Lower leg skin (tissue), 4 donors: ENCODE measurements around the gene PPA2. TPM values are rescaled to one million over a fixed set of nuclear protein-coding genes. Genes with fewer than 3 reads are reported as not detected.
"Not testable (repeated sequence)": the region's sequence is repeated elsewhere in the genome, so short reads cannot be mapped to it uniquely, and the experiment has no call there.

Source experiments
- DNase-seq, 2 donors: peaks; one replicate each; pipeline ENCODE4 v3.0.0-alpha.2; 2019; ENCODE audit warnings: low spot score in 2 of 2
- H3K4me3 ChIP-seq: fragments of 200-600 bp; sonication (generic); 2 replicates; pipeline ENCODE4 v1.5.1; 2017; ENCODE audit warnings: mild to moderate bottlenecking, low read depth; ENCODE audit not compliant: poor library complexity, severe bottlenecking
- POLR2A ChIP-seq, 2 donors: fragments of 450-650 bp; IDR thresholded peaks; one replicate each; pipeline ENCODE4 v1.6.1; 2016 to 2017; ENCODE audit warnings: antibody characterized with exemption in 2 of 2, mild to moderate bottlenecking in 1 of 2, moderate library complexity in 1 of 2
- WGBS, 2 donors: methylation state at CpG; one replicate each; pipeline ENCODE4 v1.1.5; 2018; 5-methylcytosine and 5-hydroxymethylcytosine counted together
- intact Hi-C: fragments of 100-400 bp; cut with DNase I; formaldehyde crosslinking; loops from one replicate; pipeline ENCODE4 v1.15.0; 2023; ENCODE audit warnings: low total_unique reads
- total RNA-seq, 4 donors: library from RNA; depleted of rRNA; stranded (reverse); fragments of >200 nt; gene quantifications; one replicate each; pipeline ENCODE4 v1.1.0, GENCODE V29; 2016
- TF ChIP-seq, protein P1 (sequence below), 3 donors: fragments of 450-650 bp; IDR thresholded peaks; one replicate each; pipeline ENCODE4 v1.5.1; 2016; ENCODE audit warnings: antibody characterized with exemption in 3 of 3, mild to moderate bottlenecking in 3 of 3, moderate library complexity in 2 of 3

The PPA2 gene
- total RNA-seq, 4 donors from 2014 or later = 84.6 to 174 (median 95.3) TPM

DNA sequence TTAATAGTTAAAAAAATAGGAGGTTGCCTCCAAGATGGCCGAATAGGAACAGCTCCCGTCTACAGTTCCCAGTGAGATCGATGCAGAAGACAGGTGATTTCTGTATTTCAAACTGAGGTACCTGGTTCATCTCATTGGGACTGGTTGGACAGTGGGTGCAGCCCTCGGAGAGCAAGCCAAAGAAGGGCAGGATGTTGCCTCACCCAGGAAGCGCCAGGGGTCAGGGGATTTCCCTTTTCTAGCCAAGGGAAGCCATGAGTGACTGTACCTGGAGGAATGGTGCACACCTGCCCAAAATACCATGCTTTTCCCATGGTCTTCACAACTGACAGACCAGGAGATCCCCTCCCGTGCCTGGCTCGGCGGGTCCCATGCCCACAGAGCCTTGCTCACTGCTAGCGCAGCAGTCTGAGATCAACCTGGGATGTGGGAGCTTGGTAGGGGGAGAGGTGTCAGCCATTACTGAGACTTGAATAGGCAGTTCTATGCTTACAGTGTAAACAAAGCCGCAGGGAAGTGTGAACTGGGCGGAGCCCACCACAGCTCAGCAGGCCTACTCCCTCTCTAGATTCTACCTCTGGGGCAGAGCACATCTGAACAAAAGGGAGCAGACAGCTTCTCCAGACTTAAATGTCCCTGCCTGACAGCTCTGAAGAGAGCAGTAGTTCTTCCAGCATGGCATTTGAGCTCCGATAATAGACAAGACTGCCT lies 47.5 kb downstream of the PPA2 start:
- intact Hi-C loops = no loop called here
- DNase-seq = no peak
- 88% methylated on average over 12 of the region's 12 CpGs for WGBS, 2 donors
- no peak for TF ChIP-seq POLR2A (IDR thresholded peaks at IDR 0.05)
- TF ChIP-seq, protein P1, sequence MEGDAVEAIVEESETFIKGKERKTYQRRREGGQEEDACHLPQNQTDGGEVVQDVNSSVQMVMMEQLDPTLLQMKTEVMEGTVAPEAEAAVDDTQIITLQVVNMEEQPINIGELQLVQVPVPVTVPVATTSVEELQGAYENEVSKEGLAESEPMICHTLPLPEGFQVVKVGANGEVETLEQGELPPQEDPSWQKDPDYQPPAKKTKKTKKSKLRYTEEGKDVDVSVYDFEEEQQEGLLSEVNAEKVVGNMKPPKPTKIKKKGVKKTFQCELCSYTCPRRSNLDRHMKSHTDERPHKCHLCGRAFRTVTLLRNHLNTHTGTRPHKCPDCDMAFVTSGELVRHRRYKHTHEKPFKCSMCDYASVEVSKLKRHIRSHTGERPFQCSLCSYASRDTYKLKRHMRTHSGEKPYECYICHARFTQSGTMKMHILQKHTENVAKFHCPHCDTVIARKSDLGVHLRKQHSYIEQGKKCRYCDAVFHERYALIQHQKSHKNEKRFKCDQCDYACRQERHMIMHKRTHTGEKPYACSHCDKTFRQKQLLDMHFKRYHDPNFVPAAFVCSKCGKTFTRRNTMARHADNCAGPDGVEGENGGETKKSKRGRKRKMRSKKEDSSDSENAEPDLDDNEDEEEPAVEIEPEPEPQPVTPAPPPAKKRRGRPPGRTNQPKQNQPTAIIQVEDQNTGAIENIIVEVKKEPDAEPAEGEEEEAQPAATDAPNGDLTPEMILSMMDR (IDR thresholded peaks at IDR 0.05) = no peak
- no peak overlapping the region for H3K4me3 ChIP-seq

DNA sequence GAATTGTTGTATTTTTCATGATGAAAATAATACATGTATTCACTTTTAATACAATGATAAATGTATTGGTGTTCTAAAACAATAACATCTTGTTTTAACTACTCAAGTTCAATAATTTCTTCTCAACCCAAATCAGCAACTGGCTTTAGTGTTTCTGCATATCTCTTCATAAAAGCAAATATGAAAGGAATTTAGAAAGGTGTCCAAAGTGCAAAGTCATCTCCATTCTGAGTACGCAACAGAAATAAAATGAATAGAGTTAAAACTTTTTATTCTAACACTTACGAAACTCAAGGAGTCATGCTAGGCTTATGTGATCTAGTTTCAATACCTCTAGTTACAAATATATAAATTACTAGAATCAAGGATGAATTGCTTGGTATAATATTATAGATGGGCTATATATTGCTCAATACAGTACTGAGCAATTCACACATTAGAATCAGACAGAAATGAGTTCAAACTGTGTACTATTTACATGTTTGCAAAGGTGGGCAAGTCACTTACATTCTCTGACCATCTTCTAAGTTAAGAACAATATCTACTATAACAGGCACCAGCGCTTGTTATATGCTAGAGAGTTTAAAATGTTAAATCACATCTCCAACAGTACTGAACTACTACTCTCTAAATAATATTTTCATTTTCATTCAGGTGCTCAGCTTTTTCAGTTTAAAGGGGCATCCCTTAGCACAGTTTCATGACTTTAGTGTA lies 51.5 kb downstream of the PPA2 start:
- WGBS, 2 donors = 65% methylated on average over 3 of the region's 3 CpGs
- no peak for TF ChIP-seq POLR2A (IDR thresholded peaks at IDR 0.05)
- TF ChIP-seq, protein P1 (IDR thresholded peaks at IDR 0.05) = no peak
- H3K4me3 ChIP-seq = no peak overlapping the region
- DNase-seq = no peak
- intact Hi-C loops = no loop called here

DNA sequence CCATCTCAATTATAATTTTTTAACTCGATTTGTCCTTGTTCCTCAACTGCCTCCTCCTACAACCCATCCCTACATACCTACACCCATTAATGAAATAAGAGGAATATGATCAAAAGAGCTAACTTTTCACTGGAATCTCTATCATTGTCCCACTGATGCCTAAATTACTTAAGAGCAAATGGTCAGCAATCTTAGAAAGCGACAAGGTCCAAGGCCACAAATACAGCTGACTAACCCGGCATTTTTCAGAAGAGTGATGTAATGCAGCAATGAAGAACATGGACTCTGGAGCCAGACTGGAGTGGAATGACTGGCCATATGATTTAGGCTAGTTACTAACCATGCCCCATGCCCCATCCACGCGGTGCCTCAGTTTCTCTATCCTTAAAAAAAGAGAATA lies 56.2 kb downstream of the PPA2 start:
- intact Hi-C loops = no loop called here
- H3K4me3 ChIP-seq = no peak overlapping the region
- no peak for DNase-seq
- 93 to 94% methylated on average over 5 of the region's 5 CpGs for WGBS, 2 donors
- TF ChIP-seq, protein P1 (IDR thresholded peaks at IDR 0.05) = no peak
- no peak for TF ChIP-seq POLR2A (IDR thresholded peaks at IDR 0.05)

DNA sequence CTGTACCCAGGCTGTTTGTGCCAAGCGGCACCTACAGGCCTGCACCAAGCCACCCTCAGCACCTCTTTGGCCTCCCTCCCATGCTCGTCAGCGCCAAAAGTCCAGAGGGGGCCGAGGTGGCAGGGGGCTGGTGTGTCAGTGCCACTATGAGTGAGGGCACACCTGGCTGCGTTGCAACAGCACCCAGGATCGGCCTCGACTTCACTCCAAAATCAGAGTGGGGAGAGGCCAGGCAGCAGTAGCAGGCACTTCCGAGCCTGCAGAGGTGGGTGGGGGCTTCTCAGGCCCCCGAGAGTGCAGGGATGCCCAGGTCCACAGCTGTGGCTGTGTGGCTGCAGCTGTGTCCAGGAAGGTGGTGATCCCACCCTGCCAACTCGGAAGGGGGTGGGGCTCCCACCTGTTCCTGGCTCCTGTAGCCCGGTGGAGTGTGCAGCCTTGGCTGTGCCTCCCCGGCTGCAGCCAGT lies 58.5 kb downstream of the PPA2 start:
- 97 to 98% methylated on average over 11 to 12 of the region's 12 CpGs for WGBS, 2 donors
- intact Hi-C loops = no loop called here
- DNase-seq = no peak
- H3K4me3 ChIP-seq = no peak overlapping the region
- no peak for TF ChIP-seq POLR2A (IDR thresholded peaks at IDR 0.05)
- TF ChIP-seq, protein P1 (IDR thresholded peaks at IDR 0.05) = no peak

DNA sequence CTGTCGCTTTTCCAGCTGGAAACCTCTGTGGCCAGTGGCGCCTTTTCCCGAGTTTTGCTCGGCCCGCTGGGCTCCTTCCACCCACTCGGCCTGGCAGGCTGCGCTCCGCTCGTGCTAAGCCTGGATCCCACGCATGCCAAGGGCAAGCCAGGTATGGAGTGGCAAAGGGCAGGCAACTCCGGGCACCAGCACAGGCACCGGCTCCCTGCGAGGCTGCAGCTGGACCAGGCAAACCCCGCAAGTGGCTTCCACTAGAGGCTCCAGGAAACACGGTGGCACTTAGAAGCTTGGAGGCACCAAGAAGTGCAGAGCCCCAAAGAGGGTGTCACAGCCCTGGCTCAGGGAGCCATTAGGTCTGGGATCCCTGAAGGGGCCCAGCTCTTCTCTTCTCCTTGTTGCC lies 59.5 kb downstream of the PPA2 start:
- no peak for DNase-seq
- intact Hi-C loops = no loop called here
- TF ChIP-seq, protein P1 (IDR thresholded peaks at IDR 0.05) = no peak
- no peak for TF ChIP-seq POLR2A (IDR thresholded peaks at IDR 0.05)
- no peak overlapping the region for H3K4me3 ChIP-seq
- WGBS, 2 donors = 88 to 89% methylated on average over 15 of the region's 15 CpGs

DNA sequence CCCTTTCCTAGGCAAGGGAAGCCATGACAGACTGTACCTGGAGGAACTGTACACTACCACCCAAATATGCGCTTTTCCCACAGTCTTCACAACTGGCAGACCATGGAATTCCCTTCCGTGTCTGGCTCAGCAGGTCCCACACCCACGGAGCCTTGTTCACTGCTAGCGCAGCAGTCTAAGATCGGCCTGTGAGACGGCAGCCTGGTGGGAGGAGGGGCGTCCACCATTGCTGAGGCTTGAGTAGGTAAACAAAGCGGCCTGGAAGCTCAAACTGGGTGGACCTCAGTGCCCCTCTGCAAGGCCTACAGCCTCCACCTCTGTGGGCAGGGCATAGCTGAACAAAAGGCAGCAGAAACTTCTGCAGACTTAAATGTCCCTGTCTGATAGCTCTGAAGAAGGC lies 64.7 kb downstream of the PPA2 start:
- DNase-seq, H3K4me3 ChIP-seq, intact Hi-C loops: not testable (repeated sequence)
- 92 to 99% methylated on average over 8 of the region's 8 CpGs for WGBS, 2 donors
